Neural progenitor cell (in vitro differentiated cells): Measurements from ENCODE around the gene PPP2R5C. TPM values are rescaled to one million over a fixed set of nuclear protein-coding genes. Genes with fewer than 3 reads are reported as not detected.

ENCODE experiments used
- DNase-seq: peaks from one replicate; pipeline ENCODE4 v3.0.0-alpha.2; 2016; ENCODE audit warnings: low spot score
- H2AFZ ChIP-seq: fragments of 200-600 bp; sonication (generic); replicated peaks from 2 replicates; pipeline ENCODE4 v1.6.1; 2016; ENCODE audit warnings: antibody characterized with exemption
- H3F3A ChIP-seq: fragments of 200-600 bp; sonication (generic); 2 replicates; pipeline ENCODE4 v1.6.1; 2016; ENCODE audit warnings: antibody characterized with exemption, low read depth
- H3K27ac ChIP-seq: fragments of 200-600 bp; sonication (generic); 2 replicates; pipeline ENCODE4 v1.5.1; 2016; ENCODE audit warnings: mild to moderate bottlenecking
- H3K27me3 ChIP-seq: fragments of 200-600 bp; sonication (generic); 2 replicates; pipeline ENCODE4 v1.6.1; 2016; ENCODE audit warnings: mild to moderate bottlenecking, moderate library complexity
- H3K36me3 ChIP-seq: fragments of 200-600 bp; sonication (generic); 2 replicates; pipeline ENCODE4 v1.5.1; 2016
- H3K4me1 ChIP-seq: fragments of 200-600 bp; sonication (generic); 2 replicates; pipeline ENCODE4 v1.6.1; 2016; ENCODE audit warnings: mixed run types
- H3K4me2 ChIP-seq: fragments of 200-600 bp; sonication (generic); 2 replicates; pipeline ENCODE4 v1.6.1; 2016
- H3K4me3 ChIP-seq: fragments of 200-600 bp; sonication (generic); 2 replicates; pipeline ENCODE4 v1.5.1; 2016
- H3K79me2 ChIP-seq: fragments of 200-600 bp; sonication (generic); 2 replicates; pipeline ENCODE4 v1.6.1; 2016; ENCODE audit warnings: low read depth
- H3K9ac ChIP-seq: fragments of 200-600 bp; sonication (generic); 2 replicates; pipeline ENCODE4 v1.6.1; 2016
- H3K9me3 ChIP-seq: fragments of 200-600 bp; sonication (generic); 2 replicates; pipeline ENCODE4 v1.5.1; 2016; ENCODE audit warnings: low read depth
- H4K20me1 ChIP-seq: fragments of 200-600 bp; sonication (generic); 2 replicates; pipeline ENCODE4 v1.6.1; 2016; ENCODE audit warnings: low read depth
- H3K27ac Mint-ChIP-seq: 3 replicates; pipeline ENCODE4 v1.8.0; 2021; ENCODE audit warnings: mixed read lengths
- H3K27me3 Mint-ChIP-seq: 2 replicates; pipeline ENCODE4 v1.8.0; 2022; ENCODE audit warnings: low read depth, mild to moderate bottlenecking, inconsistent platforms, moderate library complexity, mixed read lengths; ENCODE audit not compliant: insufficient read depth
- H3K36me3 Mint-ChIP-seq: 3 replicates; pipeline ENCODE4 v1.8.0; 2021; ENCODE audit warnings: mixed read lengths
- H3K4me1 Mint-ChIP-seq: 3 replicates; pipeline ENCODE4 v1.8.0; 2021; ENCODE audit warnings: mixed read lengths
- H3K4me3 Mint-ChIP-seq: 3 replicates; pipeline ENCODE4 v1.8.0; 2021; ENCODE audit warnings: mild to moderate bottlenecking, moderate library complexity, mixed read lengths
- H3K9me3 Mint-ChIP-seq: 3 replicates; pipeline ENCODE4 v1.8.0; 2020; ENCODE audit warnings: mixed read lengths
- CTCF ChIP-seq: fragments of 200-600 bp; sonication (generic); IDR thresholded peaks from 2 replicates; pipeline ENCODE4 v1.5.1; 2017; ENCODE audit warnings: antibody characterized with exemption, mild to moderate bottlenecking
- EZH2 ChIP-seq: fragments of 200-600 bp; sonication (generic); IDR thresholded peaks from 2 replicates; pipeline ENCODE4 v1.6.1; 2017; ENCODE audit warnings: antibody characterized with exemption, mild to moderate bottlenecking, moderate library complexity
- EZH2phosphoT487 ChIP-seq: fragments of 200-600 bp; sonication (generic); IDR thresholded peaks from 2 replicates; pipeline ENCODE4 v1.6.1; 2017; ENCODE audit warnings: antibody characterized with exemption
- total RNA-seq: library from RNA; depleted of rRNA; stranded (reverse); fragments of >200 nt; gene quantifications from 2 replicates; pipeline ENCODE4 v1.2.3, GENCODE V29; 2015; ENCODE audit warnings: low replicate concordance

PPP2R5C gene
- total RNA-seq, 1 donor from 2014 or later = 183 TPM

GRCh38 chr14:101900253-101900652, 138.7 kb downstream of the PPP2R5C start:
- peaks cover 8% of the 10 kb centered on the region for H3K27me3 Mint-ChIP-seq
- H3K27ac Mint-ChIP-seq = no peak overlapping the region
- no peak for TF ChIP-seq EZH2
- TF ChIP-seq EZH2phosphoT487 = no peak
- TF ChIP-seq CTCF = no peak
- Histone ChIP-seq H3F3A (no peaks in the 10 kb centered on the region), H3K36me3 (peaks cover 5% of the 10 kb centered on the region), H3K9me3 (no peaks in the 10 kb centered on the region), H3K4me2 (no peak overlapping the region), H3K27ac (no peak overlapping the region), H3K4me1 (no peaks in the 10 kb centered on the region), H3K79me2 (no peaks in the 10 kb centered on the region), H3K4me3 (no peak overlapping the region), H3K9ac (no peak overlapping the region), H3K27me3 (no peaks in the 10 kb centered on the region), H2AFZ (no peak overlapping the region), H4K20me1 (no peaks in the 10 kb centered on the region)
- no peaks in the 10 kb centered on the region for H3K4me1 Mint-ChIP-seq
- H3K4me3 Mint-ChIP-seq = no peak overlapping the region
- peaks cover 43% of the 10 kb centered on the region for H3K36me3 Mint-ChIP-seq
- DNase-seq = no peak
- no peaks in the 10 kb centered on the region for H3K9me3 Mint-ChIP-seq

GRCh38 chr14:101903111-101903561, 141.6 kb downstream of the PPP2R5C start:
- no peak for TF ChIP-seq EZH2phosphoT487
- TF ChIP-seq EZH2 = no peak
- no peak for TF ChIP-seq CTCF
- Histone ChIP-seq H2AFZ (no peak overlapping the region), H3K27me3 (no peaks in the 10 kb centered on the region), H3F3A (no peaks in the 10 kb centered on the region), H3K4me1 (no peaks in the 10 kb centered on the region), H4K20me1 (no peaks in the 10 kb centered on the region), H3K9me3 (no peaks in the 10 kb centered on the region), H3K4me3 (no peak overlapping the region), H3K79me2 (no peaks in the 10 kb centered on the region), H3K9ac (no peak overlapping the region), H3K36me3 (no peaks in the 10 kb centered on the region), H3K27ac (no peak overlapping the region), H3K4me2 (no peak overlapping the region)
- H3K4me1 Mint-ChIP-seq = no peaks in the 10 kb centered on the region
- H3K27me3 Mint-ChIP-seq = peaks cover 3% of the 10 kb centered on the region
- no peak overlapping the region for H3K27ac Mint-ChIP-seq
- no peaks in the 10 kb centered on the region for H3K9me3 Mint-ChIP-seq
- DNase-seq = no peak
- H3K4me3 Mint-ChIP-seq = no peak overlapping the region
- H3K36me3 Mint-ChIP-seq = peaks cover 41% of the 10 kb centered on the region

GRCh38 chr14:101905614-101906013, 144.1 kb downstream of the PPP2R5C start:
- peaks cover 4% of the 10 kb centered on the region for H3K36me3 ChIP-seq
- H3K4me1 Mint-ChIP-seq = no peaks in the 10 kb centered on the region
- no peak overlapping the region for H3K4me3 Mint-ChIP-seq
- H3K79me2 ChIP-seq = no peaks in the 10 kb centered on the region
- peak overlapping the region; percentile 33 for H3K27ac Mint-ChIP-seq
- no peaks in the 10 kb centered on the region for H3K9me3 ChIP-seq
- H2AFZ ChIP-seq = no peak overlapping the region
- H3K4me3 ChIP-seq = no peak overlapping the region
- H3K27me3 Mint-ChIP-seq = peaks cover 2% of the 10 kb centered on the region
- H4K20me1 ChIP-seq = no peaks in the 10 kb centered on the region
- H3K36me3 Mint-ChIP-seq = peaks cover 37% of the 10 kb centered on the region
- TF ChIP-seq CTCF = no peak
- no peak for TF ChIP-seq EZH2
- no peak for TF ChIP-seq EZH2phosphoT487
- no peak overlapping the region for H3K9ac ChIP-seq
- H3K4me2 ChIP-seq = no peak overlapping the region
- H3K4me1 ChIP-seq = no peaks in the 10 kb centered on the region
- no peaks in the 10 kb centered on the region for H3K9me3 Mint-ChIP-seq
- no peak overlapping the region for H3K27ac ChIP-seq
- H3F3A ChIP-seq = no peaks in the 10 kb centered on the region
- DNase-seq = no peak
- no peaks in the 10 kb centered on the region for H3K27me3 ChIP-seq
